GM23338 (cell line): ENCODE results near the gene RGS8. TPM values are rescaled to one million over a fixed set of nuclear protein-coding genes. Genes with fewer than 3 reads are reported as not detected.
A peak's percentile ranks its signal among the peaks of the same experiment; 100 is the strongest.

ENCODE experiments used
- ATAC-seq: fragments of 200-7000 bp; cut with Tn5 transposase; 3 replicates; pipeline ENCODE4 v1.9.1; 2020
- DNase-seq: peaks from one replicate; pipeline ENCODE4 v3.0.0-alpha.2; 2015; ENCODE audit warnings: low spot score
- H2AFZ ChIP-seq: fragments of 200-600 bp; sonication (generic); 2 replicates; pipeline ENCODE4 v1.8.0; 2016; ENCODE audit warnings: antibody characterized with exemption, mild to moderate bottlenecking, moderate library complexity
- H3F3A ChIP-seq: fragments of 200-600 bp; sonication (generic); replicated peaks from 2 replicates; pipeline ENCODE4 v1.8.0; 2017; ENCODE audit warnings: antibody characterized with exemption, mixed run types, low read depth
- H3K27ac ChIP-seq: fragments of 200-600 bp; sonication (generic); 2 replicates; pipeline ENCODE4 v1.6.1; 2016; ENCODE audit warnings: low read depth
- H3K27me3 ChIP-seq: fragments of 200-600 bp; sonication (generic); 2 replicates; pipeline ENCODE4 v1.8.0; 2016; ENCODE audit warnings: mild to moderate bottlenecking, mixed run types, moderate library complexity; ENCODE audit not compliant: insufficient read depth
- H3K36me3 ChIP-seq: fragments of 200-600 bp; sonication (generic); 2 replicates; pipeline ENCODE4 v1.8.0; 2016; ENCODE audit warnings: mild to moderate bottlenecking; ENCODE audit not compliant: insufficient read depth
- H3K4me1 ChIP-seq: fragments of 200-600 bp; sonication (generic); 2 replicates; pipeline ENCODE4 v1.8.0; 2016; ENCODE audit warnings: mild to moderate bottlenecking, moderate library complexity; ENCODE audit not compliant: insufficient read depth
- H3K4me2 ChIP-seq: fragments of 200-600 bp; sonication (generic); 2 replicates; pipeline ENCODE4 v1.7.1; 2017; ENCODE audit warnings: mixed run types
- H3K4me3 ChIP-seq: fragments of 200-600 bp; sonication (generic); 2 replicates; pipeline ENCODE4 v1.6.1; 2016; ENCODE audit warnings: mixed run types
- H3K79me2 ChIP-seq: fragments of 200-600 bp; sonication (generic); replicated peaks from 2 replicates; pipeline ENCODE4 v1.8.0; 2017; ENCODE audit warnings: mild to moderate bottlenecking; ENCODE audit not compliant: insufficient read depth
- H3K9me2 ChIP-seq: fragments of 200-600 bp; sonication (generic); 2 replicates; pipeline ENCODE4 v1.8.0; 2017; ENCODE audit not compliant: insufficient read depth
- H4K20me1 ChIP-seq: fragments of 200-600 bp; sonication (generic); replicated peaks from 2 replicates; pipeline ENCODE4 v1.8.0; 2017; ENCODE audit warnings: mild to moderate bottlenecking; ENCODE audit not compliant: insufficient read depth
- H3K27ac Mint-ChIP-seq: 2 replicates; pipeline ENCODE4 v1.8.0; 2020; ENCODE audit warnings: inconsistent platforms, mild to moderate bottlenecking, moderate library complexity, mixed read lengths
- H3K27me3 Mint-ChIP-seq: 3 replicates; pipeline ENCODE4 v1.8.0; 2022; ENCODE audit warnings: low read depth, mild to moderate bottlenecking, moderate library complexity, mixed read lengths, inconsistent platforms; ENCODE audit not compliant: insufficient read depth, poor library complexity
- H3K36me3 Mint-ChIP-seq: 3 replicates; pipeline ENCODE4 v1.8.0; 2021; ENCODE audit warnings: low read depth, mild to moderate bottlenecking, inconsistent platforms, moderate library complexity, mixed read lengths
- H3K4me1 Mint-ChIP-seq: 3 replicates; pipeline ENCODE4 v1.8.0; 2020; ENCODE audit warnings: mild to moderate bottlenecking, inconsistent platforms, mixed read lengths
- H3K4me3 Mint-ChIP-seq: 3 replicates; pipeline ENCODE4 v1.8.0; 2021; ENCODE audit warnings: moderate library complexity, mild to moderate bottlenecking, inconsistent platforms, mixed read lengths
- H3K9me3 Mint-ChIP-seq: 3 replicates; pipeline ENCODE4 v1.8.0; 2020; ENCODE audit warnings: moderate library complexity, mild to moderate bottlenecking, inconsistent platforms, mixed read lengths
- EZH2 ChIP-seq: fragments of 200-600 bp; sonication (generic); IDR thresholded peaks from one replicate; pipeline ENCODE4 v1.8.0; 2017; ENCODE audit warnings: antibody characterized with exemption, mild to moderate bottlenecking, low read depth; ENCODE audit not compliant: unreplicated experiment
- EZH2phosphoT487 ChIP-seq: fragments of 200-600 bp; sonication (generic); IDR thresholded peaks from one replicate; pipeline ENCODE4 v1.8.1; 2018; ENCODE audit warnings: antibody characterized with exemption; ENCODE audit not compliant: unreplicated experiment
- JUNB ChIP-seq: IDR thresholded peaks from one replicate; pipeline ENCODE4 v1.6.1; 2016; ENCODE audit warnings: antibody characterized with exemption; ENCODE audit not compliant: unreplicated experiment
- NANOG ChIP-seq: IDR thresholded peaks from 2 replicates; pipeline ENCODE4 v1.6.1; 2016; ENCODE audit warnings: antibody characterized with exemption, borderline replicate concordance
- ZNF331 ChIP-seq: fragments of 250-450 bp; sonication (Bioruptor Pico); IDR thresholded peaks from 2 replicates; pipeline ENCODE4 v1.5.0; 2020; ENCODE audit warnings: low read depth, mild to moderate bottlenecking, moderate library complexity
- ZNF462 ChIP-seq: fragments of 250-450 bp; sonication (Bioruptor Pico); IDR thresholded peaks from 2 replicates; pipeline ENCODE4 v1.5.0; 2020; ENCODE audit warnings: mild to moderate bottlenecking, moderate library complexity
- polyA plus RNA-seq: library from polyadenylated mRNA; unstranded; fragments of >200 nt; fragmentation: Nextera tagmentation; extraction: Ambion mirVana; gene quantifications from 2 replicates; pipeline ENCODE4 v1.2.1, GENCODE V29; 2016
- total RNA-seq: library from RNA; depleted of rRNA; stranded (reverse); fragments of >200 nt; shearing (Covaris generic); gene quantifications from 2 replicates; pipeline ENCODE4 v1.2.3, GENCODE V29; 2014
- TF ChIP-seq, protein P1 (sequence below): IDR thresholded peaks from 2 replicates; pipeline ENCODE4 v1.6.1; 2016; ENCODE audit warnings: antibody characterized with exemption

RGS8 gene
- total and polyA plus RNA-seq, 2 experiments from 2014 or later = 0.06 to 2.5 TPM

- TF ChIP-seq ZNF462 = peak; percentile 27; the same call in 1 of the 2 replicates
Observed at GRCh38 chr1:182658055-182658454, 26.3 kb downstream of the RGS8 start (continued).

DNA sequence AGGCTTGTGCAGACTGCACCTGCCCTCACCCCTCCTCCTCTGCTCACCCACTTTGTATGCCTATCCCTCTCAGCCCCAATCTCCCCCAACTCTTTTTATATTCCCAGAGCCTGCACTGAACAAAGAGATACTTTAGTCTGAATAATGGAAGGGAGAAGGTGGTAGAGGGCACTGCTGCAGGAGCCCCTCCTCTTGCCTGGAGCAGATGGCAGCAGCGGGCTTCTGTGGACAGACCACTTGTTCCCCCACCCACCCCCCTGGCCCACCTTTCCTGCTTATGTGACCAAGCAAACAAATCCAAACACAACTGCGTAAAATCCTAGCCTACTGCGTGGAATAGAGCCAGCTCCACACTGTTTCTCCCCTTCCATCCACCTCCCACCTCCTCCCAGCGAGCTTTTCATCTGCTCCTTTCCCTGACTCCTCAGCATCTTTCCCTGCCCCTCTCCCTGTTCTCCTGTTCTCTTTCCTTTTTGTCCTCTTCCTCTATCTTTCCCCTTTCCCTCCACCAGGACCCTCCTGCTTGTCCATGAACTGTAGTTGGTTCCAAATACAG is 27.5 kb downstream of the RGS8 start:
- Histone ChIP-seq H3K4me3 (no peak overlapping the region), H3K36me3 (no peaks in the 10 kb centered on the region), H3F3A (no peaks in the 10 kb centered on the region), H3K4me1 (peaks cover 14% of the 10 kb centered on the region), H3K27ac (no peak overlapping the region), H3K4me2 (no peak overlapping the region), H3K79me2 (no peaks in the 10 kb centered on the region), H3K9me2 (no peaks in the 10 kb centered on the region), H3K27me3 (no peaks in the 10 kb centered on the region), H2AFZ (peak overlapping the region; percentile 88; the same call in 1 of the 2 replicates), H4K20me1 (no peaks in the 10 kb centered on the region)
- DNase-seq = no peak
- Mint-ChIP-seq H3K27ac (no peak overlapping the region), H3K4me3 (no peak overlapping the region), H3K9me3 (no peaks in the 10 kb centered on the region), H3K4me1 (peaks cover 27% of the 10 kb centered on the region), H3K27me3 (peaks cover 2% of the 10 kb centered on the region), H3K36me3 (no peaks in the 10 kb centered on the region)
- ATAC-seq = no peak
- no peak for TF ChIP-seq NANOG
- TF ChIP-seq ZNF331 (CRISPR knock-in tag) = no peak
- TF ChIP-seq, protein P1, sequence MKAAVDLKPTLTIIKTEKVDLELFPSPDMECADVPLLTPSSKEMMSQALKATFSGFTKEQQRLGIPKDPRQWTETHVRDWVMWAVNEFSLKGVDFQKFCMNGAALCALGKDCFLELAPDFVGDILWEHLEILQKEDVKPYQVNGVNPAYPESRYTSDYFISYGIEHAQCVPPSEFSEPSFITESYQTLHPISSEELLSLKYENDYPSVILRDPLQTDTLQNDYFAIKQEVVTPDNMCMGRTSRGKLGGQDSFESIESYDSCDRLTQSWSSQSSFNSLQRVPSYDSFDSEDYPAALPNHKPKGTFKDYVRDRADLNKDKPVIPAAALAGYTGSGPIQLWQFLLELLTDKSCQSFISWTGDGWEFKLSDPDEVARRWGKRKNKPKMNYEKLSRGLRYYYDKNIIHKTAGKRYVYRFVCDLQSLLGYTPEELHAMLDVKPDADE = no peak
- no peak for TF ChIP-seq JUNB
- TF ChIP-seq EZH2phosphoT487 = no peak
- no peak for TF ChIP-seq EZH2
- TF ChIP-seq ZNF462 = no peak
